DOHH2 (cell line): Measurements from ENCODE around the gene SERINC4.
"Not testable (repeated sequence)": the region's sequence is repeated elsewhere in the genome, so short reads cannot be mapped to it uniquely, and the experiment has no call there.

ENCODE experiments used
- H3F3A ChIP-seq: fragments of 200-600 bp; sonication (generic), shearing (Covaris generic); 2 replicates; pipeline ENCODE4 v1.6.0; 2016; ENCODE audit warnings: antibody characterized with exemption, mild to moderate bottlenecking; ENCODE audit not compliant: control insufficient read depth, insufficient read depth
- H3K27ac ChIP-seq: fragments of 200-600 bp; sonication (generic); 2 replicates; pipeline ENCODE4 v1.5.1; 2014; ENCODE audit warnings: low read depth, mild to moderate bottlenecking, low read length, moderate library complexity
- H3K27me3 ChIP-seq: fragments of 200-600 bp; sonication (generic); 2 replicates; pipeline ENCODE4 v1.6.1; 2014; ENCODE audit warnings: mild to moderate bottlenecking, low read length, mixed read lengths; ENCODE audit not compliant: control insufficient read depth
- H3K36me3 ChIP-seq: fragments of 200-600 bp; sonication (generic); 2 replicates; pipeline ENCODE4 v1.6.1; 2014; ENCODE audit warnings: mild to moderate bottlenecking, low read length, moderate library complexity, mixed read lengths; ENCODE audit not compliant: control insufficient read depth
- H3K4me1 ChIP-seq: fragments of 200-600 bp; sonication (generic); 2 replicates; pipeline ENCODE4 v1.6.1; 2014; ENCODE audit warnings: mild to moderate bottlenecking, low read length, mixed read lengths; ENCODE audit not compliant: control insufficient read depth
- H3K4me2 ChIP-seq: fragments of 200-600 bp; sonication (generic); 2 replicates; pipeline ENCODE4 v1.6.0; 2014; ENCODE audit warnings: mild to moderate bottlenecking, low read length, moderate library complexity
- H3K4me3 ChIP-seq: fragments of 200-600 bp; sonication (generic); 2 replicates; pipeline ENCODE4 v1.5.1; 2014; ENCODE audit warnings: mild to moderate bottlenecking, low read length, mixed read lengths
- H3K79me2 ChIP-seq: fragments of 200-600 bp; sonication (generic); 2 replicates; pipeline ENCODE4 v1.6.1; 2014; ENCODE audit warnings: mild to moderate bottlenecking, low read length, mixed read lengths; ENCODE audit not compliant: control insufficient read depth
- H3K9me2 ChIP-seq: fragments of 200-600 bp; sonication (generic); replicated peaks from 2 replicates; pipeline ENCODE4 v1.6.1; 2014; ENCODE audit warnings: mild to moderate bottlenecking, low read length, mixed read lengths; ENCODE audit not compliant: control insufficient read depth
- H3K9me3 ChIP-seq: fragments of 200-600 bp; sonication (generic); 2 replicates; pipeline ENCODE4 v1.6.1; 2014; ENCODE audit warnings: antibody characterized with exemption, low read length, mixed read lengths; ENCODE audit not compliant: control insufficient read depth, insufficient read depth
- H4K20me1 ChIP-seq: fragments of 200-600 bp; sonication (generic); 2 replicates; pipeline ENCODE4 v1.6.0; 2014; ENCODE audit warnings: low read depth, mild to moderate bottlenecking, antibody characterized with exemption, low read length, moderate library complexity; ENCODE audit not compliant: control insufficient read depth, insufficient read depth
- EZH2phosphoT487 ChIP-seq: fragments of 200-600 bp; sonication (generic); IDR thresholded peaks from 2 replicates; pipeline ENCODE4 v1.6.1; 2017; ENCODE audit warnings: borderline replicate concordance, mild to moderate bottlenecking, antibody characterized with exemption, low read length, moderate library complexity, mixed read lengths
- TF ChIP-seq, protein P1 (sequence below): fragments of 200-600 bp; sonication (generic); IDR thresholded peaks from one replicate; pipeline ENCODE4 v1.5.1; 2014; ENCODE audit warnings: antibody characterized with exemption, mild to moderate bottlenecking, low read depth, low read length; ENCODE audit not compliant: poor library complexity, severe bottlenecking

SERINC4 gene

DNA sequence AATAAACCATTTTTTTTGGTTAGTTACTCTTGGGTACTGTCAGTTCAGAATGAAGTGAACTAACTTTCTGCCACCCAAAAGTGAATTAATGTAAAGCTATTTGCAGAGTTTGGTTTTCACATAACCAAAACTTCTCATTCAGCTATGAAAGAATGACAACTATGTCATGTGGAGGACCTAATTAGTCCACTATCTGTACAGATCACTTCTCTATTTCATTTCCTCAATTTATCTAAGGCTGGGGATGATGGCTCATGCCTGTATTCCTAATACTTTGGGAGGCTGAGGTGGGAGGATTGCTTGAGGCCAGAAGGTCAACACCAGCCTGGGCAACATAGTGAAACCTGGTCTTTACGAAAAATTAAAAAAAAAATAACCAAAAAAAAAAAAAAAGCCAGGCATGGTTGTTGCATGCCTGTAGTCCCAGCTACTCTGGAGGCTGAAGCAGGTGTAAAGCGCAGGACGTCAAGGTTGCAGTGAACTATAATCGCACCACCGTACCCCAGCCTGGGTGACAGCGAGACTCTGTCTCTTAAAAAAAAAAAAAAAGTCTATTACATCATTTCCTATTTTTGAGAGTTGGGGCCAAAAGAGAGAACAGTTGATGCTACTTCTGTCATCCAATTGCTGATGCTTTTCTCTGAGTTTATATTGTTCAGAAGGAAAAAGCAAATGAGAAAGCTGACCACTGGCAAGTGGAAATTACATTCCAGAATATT is 9.1 kb upstream of the SERINC4 start:
- peaks cover 28% of the 10 kb centered on the region for H3K79me2 ChIP-seq
- no peaks in the 10 kb centered on the region for H4K20me1 ChIP-seq
- TF ChIP-seq, protein P1, sequence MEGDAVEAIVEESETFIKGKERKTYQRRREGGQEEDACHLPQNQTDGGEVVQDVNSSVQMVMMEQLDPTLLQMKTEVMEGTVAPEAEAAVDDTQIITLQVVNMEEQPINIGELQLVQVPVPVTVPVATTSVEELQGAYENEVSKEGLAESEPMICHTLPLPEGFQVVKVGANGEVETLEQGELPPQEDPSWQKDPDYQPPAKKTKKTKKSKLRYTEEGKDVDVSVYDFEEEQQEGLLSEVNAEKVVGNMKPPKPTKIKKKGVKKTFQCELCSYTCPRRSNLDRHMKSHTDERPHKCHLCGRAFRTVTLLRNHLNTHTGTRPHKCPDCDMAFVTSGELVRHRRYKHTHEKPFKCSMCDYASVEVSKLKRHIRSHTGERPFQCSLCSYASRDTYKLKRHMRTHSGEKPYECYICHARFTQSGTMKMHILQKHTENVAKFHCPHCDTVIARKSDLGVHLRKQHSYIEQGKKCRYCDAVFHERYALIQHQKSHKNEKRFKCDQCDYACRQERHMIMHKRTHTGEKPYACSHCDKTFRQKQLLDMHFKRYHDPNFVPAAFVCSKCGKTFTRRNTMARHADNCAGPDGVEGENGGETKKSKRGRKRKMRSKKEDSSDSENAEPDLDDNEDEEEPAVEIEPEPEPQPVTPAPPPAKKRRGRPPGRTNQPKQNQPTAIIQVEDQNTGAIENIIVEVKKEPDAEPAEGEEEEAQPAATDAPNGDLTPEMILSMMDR = no peak
- no peak for TF ChIP-seq EZH2phosphoT487
- H3K27ac ChIP-seq = peak overlapping the region; percentile 97
- peaks cover 89% of the 10 kb centered on the region for H3K36me3 ChIP-seq
- peaks cover 67% of the 10 kb centered on the region for H3F3A ChIP-seq
- H3K9me2 ChIP-seq = no peaks in the 10 kb centered on the region
- peaks cover 2% of the 10 kb centered on the region; the same call in 1 of the 2 replicates for H3K9me3 ChIP-seq
- peak overlapping the region; percentile 78 for H3K4me2 ChIP-seq
- no peaks in the 10 kb centered on the region for H3K27me3 ChIP-seq
- peak overlapping the region; percentile 69 for H3K4me3 ChIP-seq
- peaks cover 77% of the 10 kb centered on the region for H3K4me1 ChIP-seq

DNA sequence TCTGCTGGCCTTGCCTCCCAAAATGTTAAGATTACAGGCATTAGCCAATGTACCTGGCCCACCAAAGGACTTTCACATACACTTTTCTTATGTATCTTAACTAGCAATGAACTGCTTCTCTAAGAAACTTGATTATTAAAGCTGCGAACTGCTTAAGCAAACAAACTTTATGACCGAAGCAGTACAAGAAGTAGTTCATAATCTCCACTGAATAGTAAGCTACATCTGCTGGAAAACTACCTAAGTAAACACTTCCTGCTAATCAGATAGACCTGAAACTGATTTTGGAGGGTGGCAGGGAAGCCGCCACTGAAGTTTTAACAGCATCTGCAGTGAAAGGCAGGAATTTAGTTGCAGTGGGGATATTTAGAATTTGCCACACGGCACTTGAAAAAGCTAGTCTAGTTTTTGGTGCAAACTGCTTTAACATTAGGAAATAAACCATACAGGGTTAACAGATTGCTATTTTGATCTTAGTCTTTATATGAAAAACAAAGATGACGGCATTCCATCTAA is 8.5 kb upstream of the SERINC4 start:
- Histone ChIP-seq H4K20me1 (no peaks in the 10 kb centered on the region), H3K9me3 (peaks cover 2% of the 10 kb centered on the region; the same call in 1 of the 2 replicates), H3K36me3 (peaks cover 89% of the 10 kb centered on the region), H3K4me3 (peak overlapping the region; percentile 69), H3K79me2 (peaks cover 27% of the 10 kb centered on the region), H3K9me2 (no peaks in the 10 kb centered on the region), H3K27ac (peak overlapping the region; percentile 97), H3K4me1 (peaks cover 79% of the 10 kb centered on the region), H3F3A (peaks cover 70% of the 10 kb centered on the region), H3K4me2 (peak overlapping the region; percentile 78), H3K27me3 (no peaks in the 10 kb centered on the region)
- TF ChIP-seq, protein P1 = no peak
- no peak for TF ChIP-seq EZH2phosphoT487

DNA sequence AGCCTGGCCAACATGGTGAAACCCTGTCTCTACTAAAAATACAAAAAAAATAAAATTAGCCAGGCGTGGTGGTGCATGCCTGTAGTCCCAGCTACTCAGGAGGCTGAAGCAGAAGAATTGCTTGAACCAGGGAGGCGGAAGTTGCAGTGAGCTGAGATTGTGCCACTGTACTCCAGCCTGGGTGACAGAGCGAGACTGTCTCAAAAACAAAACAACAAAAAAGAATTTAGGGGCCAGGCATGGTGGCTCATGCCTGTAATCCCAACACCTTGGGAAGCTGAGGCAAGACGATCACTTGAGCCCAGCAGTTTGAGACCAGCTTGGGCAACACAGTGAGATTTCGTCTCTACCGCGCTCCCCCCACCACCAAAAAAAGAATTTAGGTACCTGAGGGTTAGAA is 2.7 kb upstream of the SERINC4 start:
- peaks cover 92% of the 10 kb centered on the region for H3K36me3 ChIP-seq
- not testable (repeated sequence) for H3K9me2 ChIP-seq, H3K27me3 ChIP-seq, H4K20me1 ChIP-seq, H3K9me3 ChIP-seq
- peaks cover 69% of the 10 kb centered on the region for H3K4me1 ChIP-seq
- H3K4me3 ChIP-seq = peak overlapping the region; percentile 95
- H3K79me2 ChIP-seq = peaks cover 43% of the 10 kb centered on the region
- peaks cover 64% of the 10 kb centered on the region for H3F3A ChIP-seq
- H3K27ac ChIP-seq = peak overlapping the region; percentile 99
- peak overlapping the region; percentile 90 for H3K4me2 ChIP-seq
